Osteocyte (in vitro differentiated cells): ENCODE data around the gene MOB3A. TPM values are rescaled to one million over a fixed set of nuclear protein-coding genes. Genes with fewer than 3 reads are reported as not detected.

Experiments used
- DNase-seq: peaks from one replicate; pipeline ENCODE4 v3.0.0; 2021; ENCODE audit warnings: mixed read lengths; ENCODE audit not compliant: unreplicated experiment; ENCODE audit errors: extremely low spot score
- H3K27ac Mint-ChIP-seq: one replicate; pipeline ENCODE4 v1.8.0; 2021; ENCODE audit warnings: mild to moderate bottlenecking, mixed read lengths; ENCODE audit not compliant: unreplicated experiment
- H3K27me3 Mint-ChIP-seq: one replicate; pipeline ENCODE4 v1.8.0; 2021; ENCODE audit warnings: mixed read lengths; ENCODE audit not compliant: unreplicated experiment
- H3K36me3 Mint-ChIP-seq: one replicate; pipeline ENCODE4 v1.8.0; 2021; ENCODE audit warnings: mixed read lengths; ENCODE audit not compliant: unreplicated experiment
- H3K4me1 Mint-ChIP-seq: one replicate; pipeline ENCODE4 v1.8.0; 2021; ENCODE audit warnings: mixed read lengths; ENCODE audit not compliant: unreplicated experiment
- H3K4me3 Mint-ChIP-seq: one replicate; pipeline ENCODE4 v1.8.0; 2021; ENCODE audit warnings: mild to moderate bottlenecking, moderate library complexity, mixed read lengths; ENCODE audit not compliant: unreplicated experiment
- H3K9me3 Mint-ChIP-seq: one replicate; pipeline ENCODE4 v1.8.0; 2021; ENCODE audit warnings: mixed read lengths; ENCODE audit not compliant: unreplicated experiment
- CTCF ChIP-seq: fragments of 200-600 bp; sonication (generic); IDR thresholded peaks from 2 replicates; pipeline ENCODE4 v1.5.0; 2021; ENCODE audit warnings: antibody characterized with exemption, mild to moderate bottlenecking, moderate library complexity
- total RNA-seq: library from RNA; stranded (reverse); gene quantifications from 2 replicates; pipeline ENCODE4 v1.2.1, GENCODE V29; 2021

Gene MOB3A
- total RNA-seq, 1 donor from 2014 or later: 50.6 TPM

- Mint-ChIP-seq H3K36me3 (peaks cover 16% of the 10 kb centered on the region), H3K9me3 (no peaks in the 10 kb centered on the region), H3K4me1 (peaks cover 1% of the 10 kb centered on the region), H3K27ac (no peak overlapping the region), H3K27me3 (no peaks in the 10 kb centered on the region), H3K4me3 (no peak overlapping the region)
- no peak for TF ChIP-seq CTCF
- no peak for DNase-seq
These were observed 18.7 kb downstream of the MOB3A start for GRCh38 chr19:2077398-2077797.

GRCh38 chr19:2076526-2076944 is 19.6 kb downstream of the MOB3A start:
- H3K9me3 Mint-ChIP-seq: no peaks in the 10 kb centered on the region
- H3K36me3 Mint-ChIP-seq: peaks cover 20% of the 10 kb centered on the region
- DNase-seq: no peak
- H3K27ac Mint-ChIP-seq: no peak overlapping the region
- no peaks in the 10 kb centered on the region for H3K27me3 Mint-ChIP-seq
- H3K4me3 Mint-ChIP-seq: no peak overlapping the region
- TF ChIP-seq CTCF: no peak
- H3K4me1 Mint-ChIP-seq: peaks cover 1% of the 10 kb centered on the region

GRCh38 chr19:2072757-2073551 is 23.2 kb downstream of the MOB3A start:
- H3K4me1 Mint-ChIP-seq: peaks cover 5% of the 10 kb centered on the region
- no peaks in the 10 kb centered on the region for H3K27me3 Mint-ChIP-seq
- no peak for DNase-seq
- no peak overlapping the region for H3K4me3 Mint-ChIP-seq
- H3K9me3 Mint-ChIP-seq: no peaks in the 10 kb centered on the region
- no peak for TF ChIP-seq CTCF
- H3K27ac Mint-ChIP-seq: no peak overlapping the region
- H3K36me3 Mint-ChIP-seq: peaks cover 23% of the 10 kb centered on the region

- no peak for DNase-seq
- no peak overlapping the region for H3K27ac Mint-ChIP-seq
- peaks cover 5% of the 10 kb centered on the region for H3K4me1 Mint-ChIP-seq
- no peak overlapping the region for H3K4me3 Mint-ChIP-seq
- H3K27me3 Mint-ChIP-seq: no peaks in the 10 kb centered on the region
- H3K9me3 Mint-ChIP-seq: no peaks in the 10 kb centered on the region
- peaks cover 19% of the 10 kb centered on the region for H3K36me3 Mint-ChIP-seq
- TF ChIP-seq CTCF: no peak
These were observed 25.0 kb downstream of the MOB3A start for GRCh38 chr19:2070986-2071673.

GRCh38 chr19:2070436-2070827 is 25.7 kb downstream of the MOB3A start:
- H3K27ac Mint-ChIP-seq: no peak overlapping the region
- no peak for DNase-seq
- peaks cover 19% of the 10 kb centered on the region for H3K36me3 Mint-ChIP-seq
- no peaks in the 10 kb centered on the region for H3K27me3 Mint-ChIP-seq
- no peaks in the 10 kb centered on the region for H3K9me3 Mint-ChIP-seq
- H3K4me3 Mint-ChIP-seq: no peak overlapping the region
- peaks cover 5% of the 10 kb centered on the region for H3K4me1 Mint-ChIP-seq
- TF ChIP-seq CTCF: no peak
